ENCODE results near the gene S100A2. TPM values are rescaled to one million over a fixed set of nuclear protein-coding genes. Genes with fewer than 3 reads are reported as not detected.
"Not testable (repeated sequence)": the region's sequence is repeated elsewhere in the genome, so short reads cannot be mapped to it uniquely, and the experiment has no call there.

Gene S100A2
- total RNA-seq, 1 donor from 2014 or later: 3.8 TPM

DNA sequence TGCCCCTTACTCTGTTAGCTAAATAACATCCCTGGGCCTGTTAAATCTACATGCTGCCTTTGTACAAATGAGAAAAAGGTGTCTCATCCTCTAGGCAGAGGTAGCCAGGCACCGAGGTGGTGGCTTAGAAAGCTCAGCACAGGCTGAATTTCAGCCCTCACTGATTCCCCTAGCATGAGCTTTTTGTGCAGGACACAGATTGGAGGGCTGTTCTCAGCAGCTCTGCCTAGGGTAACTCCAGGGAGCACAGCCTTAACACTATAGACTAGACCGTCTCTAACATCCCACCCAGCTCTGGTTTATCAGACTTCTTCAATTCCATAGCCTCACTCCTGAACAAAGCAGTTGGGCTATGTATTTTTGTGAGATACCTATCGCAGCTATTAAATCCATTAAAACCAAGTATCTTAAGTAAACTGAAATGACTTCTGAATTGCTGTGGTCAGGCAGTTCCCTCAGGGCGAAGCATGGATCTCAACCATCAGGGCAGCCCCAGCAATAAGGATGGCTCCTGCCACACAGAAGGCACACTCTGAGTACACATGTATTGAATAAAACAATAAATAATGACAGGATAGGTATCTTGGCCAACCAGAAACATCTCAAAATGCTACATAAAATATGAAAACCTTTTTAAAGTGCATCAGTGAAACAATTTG lies 44.7 kb downstream of the S100A2 start:
- FAIRE-seq (no peak), DNase-seq (ENCODE audit: low read depth) (no peak)
- TF ChIP-seq, protein P1, sequence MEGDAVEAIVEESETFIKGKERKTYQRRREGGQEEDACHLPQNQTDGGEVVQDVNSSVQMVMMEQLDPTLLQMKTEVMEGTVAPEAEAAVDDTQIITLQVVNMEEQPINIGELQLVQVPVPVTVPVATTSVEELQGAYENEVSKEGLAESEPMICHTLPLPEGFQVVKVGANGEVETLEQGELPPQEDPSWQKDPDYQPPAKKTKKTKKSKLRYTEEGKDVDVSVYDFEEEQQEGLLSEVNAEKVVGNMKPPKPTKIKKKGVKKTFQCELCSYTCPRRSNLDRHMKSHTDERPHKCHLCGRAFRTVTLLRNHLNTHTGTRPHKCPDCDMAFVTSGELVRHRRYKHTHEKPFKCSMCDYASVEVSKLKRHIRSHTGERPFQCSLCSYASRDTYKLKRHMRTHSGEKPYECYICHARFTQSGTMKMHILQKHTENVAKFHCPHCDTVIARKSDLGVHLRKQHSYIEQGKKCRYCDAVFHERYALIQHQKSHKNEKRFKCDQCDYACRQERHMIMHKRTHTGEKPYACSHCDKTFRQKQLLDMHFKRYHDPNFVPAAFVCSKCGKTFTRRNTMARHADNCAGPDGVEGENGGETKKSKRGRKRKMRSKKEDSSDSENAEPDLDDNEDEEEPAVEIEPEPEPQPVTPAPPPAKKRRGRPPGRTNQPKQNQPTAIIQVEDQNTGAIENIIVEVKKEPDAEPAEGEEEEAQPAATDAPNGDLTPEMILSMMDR (IDR thresholded peaks at IDR 0.05; ENCODE audit: insufficient read depth, low read depth, low read length): no peak
- TF ChIP-seq EZH2 (IDR thresholded peaks at IDR 0.05; ENCODE audit: insufficient read depth, low read length): no peak
- Histone ChIP-seq H3K4me2 (ENCODE audit: low read length) (no peak overlapping the region), H3K27me3 (ENCODE audit: insufficient read depth, low read length) (no peaks in the 10 kb centered on the region), H3K4me3 (ENCODE audit: insufficient read depth, low read depth, low read length) (no peak overlapping the region), H3K4me1 (ENCODE audit: insufficient read depth, low read length) (no peaks in the 10 kb centered on the region), H3K27ac (ENCODE audit: low read depth, low read length) (no peak overlapping the region), H3K36me3 (ENCODE audit: insufficient read depth, low read length) (no peaks in the 10 kb centered on the region), H2AFZ (ENCODE audit: low read depth, low read length) (no peak overlapping the region), H3K9ac (ENCODE audit: low read length) (no peak overlapping the region), H4K20me1 (ENCODE audit: insufficient read depth, low read length) (no peaks in the 10 kb centered on the region), H3K79me2 (ENCODE audit: insufficient read depth, low read length) (no peaks in the 10 kb centered on the region), H3K9me3 (ENCODE audit: insufficient read depth, low read depth, low read length) (no peaks in the 10 kb centered on the region)
- Mint-ChIP-seq H3K27me3 (ENCODE audit: low read depth, unreplicated experiment) (peaks cover 3% of the 10 kb centered on the region), H3K4me3 (ENCODE audit: unreplicated experiment) (no peak overlapping the region), H3K27ac (ENCODE audit: unreplicated experiment) (no peak overlapping the region), H3K36me3 (ENCODE audit: low read depth, unreplicated experiment) (no peaks in the 10 kb centered on the region), H3K4me1 (ENCODE audit: low read depth, unreplicated experiment) (peaks cover 8% of the 10 kb centered on the region), H3K9me3 (ENCODE audit: unreplicated experiment) (no peaks in the 10 kb centered on the region)

DNA sequence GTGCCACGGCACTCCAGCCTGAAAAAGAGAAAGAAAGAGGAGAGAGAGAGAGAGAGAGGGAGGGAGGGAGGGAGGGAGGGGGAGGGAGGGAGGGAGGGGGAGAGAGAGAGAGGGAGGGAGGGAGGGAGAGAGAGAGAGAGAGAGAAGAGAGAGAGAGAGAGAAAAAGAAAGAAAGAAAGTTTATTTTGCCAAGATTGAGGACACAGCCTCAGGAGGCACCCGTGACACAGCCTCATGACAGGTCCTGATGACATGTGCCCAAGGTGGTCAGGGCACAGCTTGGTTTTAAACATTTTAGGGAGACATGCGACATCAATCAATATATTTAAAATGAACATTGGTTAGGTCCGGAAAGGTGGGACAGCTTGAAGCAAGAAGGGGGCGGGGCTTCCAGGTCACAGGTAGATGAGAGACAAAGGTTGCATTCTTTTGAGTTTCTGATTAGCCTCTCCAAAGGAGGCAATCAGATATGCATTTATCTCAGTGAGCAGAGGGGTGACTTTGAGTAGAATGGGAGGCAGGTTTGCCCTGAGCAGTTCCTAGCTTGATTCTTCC lies 45.4 kb downstream of the S100A2 start:
- not testable (repeated sequence) for DNase-seq (ENCODE audit: low read depth); H3K9me3 Mint-ChIP-seq (ENCODE audit: unreplicated experiment); H3K36me3 Mint-ChIP-seq (ENCODE audit: low read depth, unreplicated experiment); H3K27me3 ChIP-seq (ENCODE audit: insufficient read depth, low read length); H3K27ac ChIP-seq (ENCODE audit: low read depth, low read length); H3K36me3 ChIP-seq (ENCODE audit: insufficient read depth, low read length); H2AFZ ChIP-seq (ENCODE audit: low read depth, low read length); H3K4me3 ChIP-seq (ENCODE audit: insufficient read depth, low read depth, low read length); H3K27me3 Mint-ChIP-seq (ENCODE audit: low read depth, unreplicated experiment); H3K79me2 ChIP-seq (ENCODE audit: insufficient read depth, low read length); H4K20me1 ChIP-seq (ENCODE audit: insufficient read depth, low read length); H3K27ac Mint-ChIP-seq (ENCODE audit: unreplicated experiment); H3K4me1 ChIP-seq (ENCODE audit: insufficient read depth, low read length); FAIRE-seq; H3K4me2 ChIP-seq (ENCODE audit: low read length); H3K4me3 Mint-ChIP-seq (ENCODE audit: unreplicated experiment); H3K4me1 Mint-ChIP-seq (ENCODE audit: low read depth, unreplicated experiment); H3K9ac ChIP-seq (ENCODE audit: low read length); H3K9me3 ChIP-seq (ENCODE audit: insufficient read depth, low read depth, low read length)

DNA sequence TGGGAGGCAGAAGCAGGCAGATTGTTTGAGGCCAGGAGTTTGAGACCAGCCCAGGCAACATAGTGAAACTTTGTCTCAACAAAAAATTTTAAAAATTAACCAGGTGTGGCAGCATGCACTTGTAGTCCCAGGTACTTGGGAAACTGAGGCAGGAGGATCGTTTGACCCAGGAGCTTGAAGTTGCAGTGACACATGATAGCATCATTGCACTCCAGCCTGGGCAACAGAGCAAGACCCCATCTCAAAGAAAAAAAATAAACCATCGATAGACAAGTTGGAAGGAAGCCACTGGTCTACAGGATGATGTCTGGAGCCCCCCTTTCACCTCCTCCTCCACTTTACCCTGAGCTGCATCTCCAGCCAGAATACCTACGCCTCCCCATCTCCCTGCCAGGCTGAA lies 46.4 kb downstream of the S100A2 start:
- Histone ChIP-seq H4K20me1 (ENCODE audit: insufficient read depth, low read length) (no peaks in the 10 kb centered on the region), H3K4me3 (ENCODE audit: insufficient read depth, low read depth, low read length) (no peak overlapping the region), H3K9ac (ENCODE audit: low read length) (no peak overlapping the region), H3K27ac (ENCODE audit: low read depth, low read length) (no peak overlapping the region), H3K4me2 (ENCODE audit: low read length) (no peak overlapping the region), H3K36me3 (ENCODE audit: insufficient read depth, low read length) (no peaks in the 10 kb centered on the region), H2AFZ (ENCODE audit: low read depth, low read length) (no peak overlapping the region), H3K27me3 (ENCODE audit: insufficient read depth, low read length) (no peaks in the 10 kb centered on the region), H3K4me1 (ENCODE audit: insufficient read depth, low read length) (no peaks in the 10 kb centered on the region), H3K9me3 (ENCODE audit: insufficient read depth, low read depth, low read length) (no peaks in the 10 kb centered on the region), H3K79me2 (ENCODE audit: insufficient read depth, low read length) (no peaks in the 10 kb centered on the region)
- Mint-ChIP-seq H3K9me3 (ENCODE audit: unreplicated experiment) (no peaks in the 10 kb centered on the region), H3K27ac (ENCODE audit: unreplicated experiment) (no peak overlapping the region), H3K27me3 (ENCODE audit: low read depth, unreplicated experiment) (peaks cover 3% of the 10 kb centered on the region), H3K4me3 (ENCODE audit: unreplicated experiment) (no peak overlapping the region), H3K36me3 (ENCODE audit: low read depth, unreplicated experiment) (no peaks in the 10 kb centered on the region), H3K4me1 (ENCODE audit: low read depth, unreplicated experiment) (peaks cover 5% of the 10 kb centered on the region)
- no peak for TF ChIP-seq EZH2 (IDR thresholded peaks at IDR 0.05; ENCODE audit: insufficient read depth, low read length)
- TF ChIP-seq, protein P1 (IDR thresholded peaks at IDR 0.05; ENCODE audit: insufficient read depth, low read depth, low read length): no peak
- no peak for FAIRE-seq
- DNase-seq (ENCODE audit: low read depth): no peak

All from astrocyte (in vitro differentiated cells and primary cell).